D721Med (cell line): Measurements from ENCODE around the gene GRIA4.

Experiments
- DNase-seq: peaks from one replicate; pipeline ENCODE4 v3.0.0; 2011; ENCODE audit warnings: low spot score; ENCODE audit not compliant: insufficient read length
- FAIRE-seq: peaks from 2 replicates; lab custom pipeline; 2011; peaks lifted over from hg19 to GRCh38; lab: Jason Lieb, UNC
- CTCF ChIP-seq: IDR thresholded peaks from 2 replicates; pipeline ENCODE4 v1.5.1; 2012; ENCODE audit warnings: mild to moderate bottlenecking, control low read depth; ENCODE audit not compliant: insufficient read depth; ENCODE audit errors: missing control alignments

GRIA4 gene

GRCh38 chr11:105635466-105635865, 25.6 kb downstream of the GRIA4 start:
- TF ChIP-seq CTCF: no peak
- no peak for FAIRE-seq

GRCh38 chr11:105636496-105636895, 26.6 kb downstream of the GRIA4 start:
- TF ChIP-seq CTCF: no peak
- FAIRE-seq (no peak), DNase-seq (no peak)

More at GRCh38 chr11:105635466-105635865, 25.6 kb downstream of the GRIA4 start:
- DNase-seq: no peak

- no peak for DNase-seq
- no peak for TF ChIP-seq CTCF
- FAIRE-seq: no peak
These were observed 29.7 kb downstream of the GRIA4 start for GRCh38 chr11:105639527-105639926.

- DNase-seq: no peak
- TF ChIP-seq CTCF: no peak
- no peak for FAIRE-seq
These were observed 31.6 kb downstream of the GRIA4 start for GRCh38 chr11:105641433-105641832.

- no peak for TF ChIP-seq CTCF
- no peak for FAIRE-seq
- DNase-seq: no peak
These were observed 33.0 kb downstream of the GRIA4 start for GRCh38 chr11:105642870-105643269.

- TF ChIP-seq CTCF: no peak
- FAIRE-seq (no peak), DNase-seq (no peak)
These were observed 35.1 kb downstream of the GRIA4 start for GRCh38 chr11:105644839-105645573.

GRCh38 chr11:105647780-105648179, 37.9 kb downstream of the GRIA4 start:
- FAIRE-seq: no peak
- DNase-seq: no peak
- TF ChIP-seq CTCF: no peak
